ENCODE data around the gene CTBP1.

GRCh38 chr4:1179089-1179441 lies 69.9 kb downstream of the CTBP1 start:
- TF ChIP-seq CTCF (conservative IDR thresholded peaks at IDR 0.05; ENCODE audit: low read length) = no peak
- no peak for TF ChIP-seq EZH2phosphoT487 (IDR thresholded peaks at IDR 0.05; ENCODE audit: borderline replicate concordance)
